Natural killer cell (primary cell): ENCODE measurements around the gene MKX. TPM values are rescaled to one million over a fixed set of nuclear protein-coding genes. Genes with fewer than 3 reads are reported as not detected.

Experiments used
- ATAC-seq, 3 donors: fragments of 150-1000 bp in 2 of 3; fragments of 200-7000 bp in 1 of 3; cut with Tn5 transposase; 1 replicate in 1 of 3; 2 replicates in 2 of 3; pipeline ENCODE4 v1.10.0; 2021; ENCODE audit warnings: mild to moderate bottlenecking in 2 of 3, moderate library complexity in 2 of 3
- DNase-seq, 2 donors: peaks; one replicate each; pipeline versions ENCODE4 v3.0.0 to v3.0.0-alpha.2; 2013 to 2021; ENCODE audit warnings: mixed read lengths in 1 of 2
- H3K27ac ChIP-seq: one replicate; pipeline ENCODE4 v1.5.1; 2013; ENCODE audit warnings: mild to moderate bottlenecking, low read length
- H3K27me3 ChIP-seq: one replicate; pipeline ENCODE4 v1.6.1; 2013; ENCODE audit warnings: low read length; ENCODE audit not compliant: control insufficient read depth, insufficient read depth
- H3K36me3 ChIP-seq: one replicate; pipeline ENCODE4 v1.6.1; 2013; ENCODE audit warnings: low read length; ENCODE audit not compliant: control insufficient read depth, insufficient read depth
- H3K4me1 ChIP-seq: one replicate; pipeline ENCODE4 v1.6.1; 2013; ENCODE audit warnings: low read length; ENCODE audit not compliant: control insufficient read depth, insufficient read depth
- H3K4me3 ChIP-seq: one replicate; pipeline ENCODE4 v1.5.1; 2013; ENCODE audit warnings: low read length
- H3K9me3 ChIP-seq: one replicate; pipeline ENCODE4 v1.6.1; 2013; ENCODE audit warnings: low read length; ENCODE audit not compliant: control insufficient read depth, insufficient read depth
- H3K27ac Mint-ChIP-seq, 2 donors: one replicate each; pipeline ENCODE4 v1.8.0; 2022; ENCODE audit warnings: mild to moderate bottlenecking in 2 of 2, mixed read lengths in 2 of 2, moderate library complexity in 1 of 2
- H3K27me3 Mint-ChIP-seq, 2 donors: one replicate each; pipeline ENCODE4 v1.8.0; 2022; ENCODE audit warnings: low read depth in 2 of 2, mixed read lengths in 2 of 2
- H3K36me3 Mint-ChIP-seq: one replicate; pipeline ENCODE4 v1.8.0; 2022; ENCODE audit warnings: mixed read lengths
- H3K4me1 Mint-ChIP-seq, 2 donors: one replicate each; pipeline ENCODE4 v1.8.0; 2022; ENCODE audit warnings: mixed read lengths in 2 of 2
- H3K4me3 Mint-ChIP-seq: one replicate; pipeline ENCODE4 v1.8.0; 2022; ENCODE audit warnings: mild to moderate bottlenecking, moderate library complexity, mixed read lengths
- H3K9me3 Mint-ChIP-seq, 2 donors: one replicate each; pipeline ENCODE4 v1.8.0; 2022; ENCODE audit warnings: mixed read lengths in 2 of 2
- WGBS: methylation state at CpG from one replicate; pipeline ENCODE4 v1.1.7; 2013; ENCODE audit warnings: missing lambda C conversion rate; ENCODE audit not compliant: insufficient coverage; 5-methylcytosine and 5-hydroxymethylcytosine counted together
- intact Hi-C: fragments of 100-400 bp; cut with micrococcal nuclease; formaldehyde crosslinking; loops from one replicate; pipeline ENCODE4 v1.14.2; 2022
- total RNA-seq, 4 donors: library from RNA; stranded (reverse); fragments of 120-200 nt in 1 of 4; gene quantifications; one replicate each; pipeline versions ENCODE4 v1.2.3 to v1.2.4, GENCODE V29; 2013 to 2022
- TF ChIP-seq, protein P1 (sequence below): fragments of 200-600 bp; IDR thresholded peaks from one replicate; pipeline ENCODE4 v1.8.0; 2022; ENCODE audit warnings: antibody characterized with exemption

The MKX gene
- total RNA-seq, 3 donors from 2014 or later (not counting 1 experiment from before 2014, with no cell fraction given), result not detected

DNA sequence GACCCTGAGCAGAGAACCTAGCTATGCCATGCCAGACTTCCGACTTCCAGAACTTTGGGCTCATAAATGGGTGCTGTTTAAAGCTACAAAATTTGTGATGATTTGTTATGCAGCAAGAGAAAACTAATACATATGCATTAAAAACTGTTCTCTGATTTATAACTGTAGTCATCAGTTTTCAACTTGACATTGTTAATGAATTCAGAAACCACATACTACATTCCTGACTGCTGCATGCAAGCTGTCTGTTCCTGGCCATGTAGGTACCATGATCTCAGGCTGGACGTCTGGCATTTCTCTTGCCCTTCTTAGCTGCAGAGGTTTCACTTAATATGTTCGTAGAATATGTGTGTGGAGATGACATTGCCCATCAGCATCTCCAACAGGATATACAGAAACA, 28.4 kb downstream of the MKX start:
- H3K4me3 Mint-ChIP-seq, result no peak overlapping the region
- peaks cover 34 to 40% of the 10 kb centered on the region in 2 donors for H3K27me3 Mint-ChIP-seq
- no peaks in the 10 kb centered on the region for H3K4me1 Mint-ChIP-seq
- no peak for DNase-seq
- ATAC-seq, result no peak
- no peaks in the 10 kb centered on the region for H3K36me3 Mint-ChIP-seq
- 56% methylated on average over 1 of the region's 3 CpGs for WGBS
- no peak overlapping the region for H3K27ac Mint-ChIP-seq
- no peak overlapping the region for H3K4me3 ChIP-seq
- H3K9me3 ChIP-seq, result no peaks in the 10 kb centered on the region
- H3K9me3 Mint-ChIP-seq, result no peaks in the 10 kb centered on the region
- no peaks in the 10 kb centered on the region for H3K4me1 ChIP-seq
- TF ChIP-seq, protein P1, sequence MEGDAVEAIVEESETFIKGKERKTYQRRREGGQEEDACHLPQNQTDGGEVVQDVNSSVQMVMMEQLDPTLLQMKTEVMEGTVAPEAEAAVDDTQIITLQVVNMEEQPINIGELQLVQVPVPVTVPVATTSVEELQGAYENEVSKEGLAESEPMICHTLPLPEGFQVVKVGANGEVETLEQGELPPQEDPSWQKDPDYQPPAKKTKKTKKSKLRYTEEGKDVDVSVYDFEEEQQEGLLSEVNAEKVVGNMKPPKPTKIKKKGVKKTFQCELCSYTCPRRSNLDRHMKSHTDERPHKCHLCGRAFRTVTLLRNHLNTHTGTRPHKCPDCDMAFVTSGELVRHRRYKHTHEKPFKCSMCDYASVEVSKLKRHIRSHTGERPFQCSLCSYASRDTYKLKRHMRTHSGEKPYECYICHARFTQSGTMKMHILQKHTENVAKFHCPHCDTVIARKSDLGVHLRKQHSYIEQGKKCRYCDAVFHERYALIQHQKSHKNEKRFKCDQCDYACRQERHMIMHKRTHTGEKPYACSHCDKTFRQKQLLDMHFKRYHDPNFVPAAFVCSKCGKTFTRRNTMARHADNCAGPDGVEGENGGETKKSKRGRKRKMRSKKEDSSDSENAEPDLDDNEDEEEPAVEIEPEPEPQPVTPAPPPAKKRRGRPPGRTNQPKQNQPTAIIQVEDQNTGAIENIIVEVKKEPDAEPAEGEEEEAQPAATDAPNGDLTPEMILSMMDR, result no peak
- H3K27me3 ChIP-seq, result peaks cover 5% of the 10 kb centered on the region
- H3K36me3 ChIP-seq, result no peaks in the 10 kb centered on the region
- H3K27ac ChIP-seq, result no peak overlapping the region
- intact Hi-C loops, result no loop called here

DNA sequence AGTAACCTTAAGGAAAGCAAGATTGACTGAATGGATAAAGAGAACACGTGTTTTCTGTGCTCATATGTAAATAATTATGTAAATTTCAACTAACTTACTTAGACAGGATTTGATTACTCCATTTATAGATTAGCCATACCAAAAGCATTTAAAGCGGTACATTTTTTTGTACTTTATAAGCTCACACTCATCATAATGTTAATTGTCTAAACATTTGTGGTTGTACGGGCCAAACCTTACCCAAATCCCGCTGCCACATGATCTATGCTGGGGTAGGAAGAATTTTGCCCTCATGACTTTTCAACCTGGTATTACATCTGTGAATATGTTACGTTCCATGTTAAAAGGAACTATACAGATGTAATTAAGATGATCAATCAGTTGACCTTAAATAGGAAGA, 29.1 kb downstream of the MKX start:
- no peaks in the 10 kb centered on the region for H3K4me1 Mint-ChIP-seq
- Histone ChIP-seq H3K4me3 (no peak overlapping the region), H3K27me3 (peaks cover 2% of the 10 kb centered on the region), H3K27ac (no peak overlapping the region), H3K36me3 (no peaks in the 10 kb centered on the region), H3K9me3 (no peaks in the 10 kb centered on the region), H3K4me1 (no peaks in the 10 kb centered on the region)
- no peaks in the 10 kb centered on the region for H3K9me3 Mint-ChIP-seq
- no peak overlapping the region for H3K4me3 Mint-ChIP-seq
- DNase-seq, result no peak
- H3K36me3 Mint-ChIP-seq, result no peaks in the 10 kb centered on the region
- no peak for ATAC-seq
- H3K27ac Mint-ChIP-seq, result no peak overlapping the region
- TF ChIP-seq, protein P1, result no peak
- no CpG with 5 or more reads among the region's 5 CpGs for WGBS
- intact Hi-C loops, result no loop called here
- peaks cover 34 to 43% of the 10 kb centered on the region in 2 donors for H3K27me3 Mint-ChIP-seq

DNA sequence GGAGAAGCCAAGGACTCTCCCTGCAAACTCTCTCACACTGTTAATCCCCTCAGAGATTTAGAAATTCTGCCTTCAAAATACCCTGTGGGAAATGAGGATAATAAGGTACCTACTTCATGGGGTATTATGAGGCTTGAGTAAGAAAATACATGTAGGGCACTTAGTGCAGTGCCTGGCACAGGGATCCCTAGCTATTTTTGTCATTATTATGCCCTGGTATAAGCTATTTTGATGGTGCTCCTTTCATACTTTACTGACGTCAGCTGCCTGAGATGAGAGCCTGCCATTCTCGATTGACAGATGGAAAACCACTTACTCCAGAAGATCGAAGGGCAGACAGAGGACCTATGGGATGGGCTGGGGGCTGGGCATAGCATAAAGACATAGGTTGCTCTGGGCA, 30.1 kb downstream of the MKX start:
- Histone ChIP-seq H3K9me3 (no peaks in the 10 kb centered on the region), H3K36me3 (no peaks in the 10 kb centered on the region), H3K27me3 (peaks cover 2% of the 10 kb centered on the region), H3K4me1 (no peaks in the 10 kb centered on the region), H3K27ac (no peak overlapping the region), H3K4me3 (no peak overlapping the region)
- TF ChIP-seq, protein P1, result no peak
- Mint-ChIP-seq H3K9me3 (no peaks in the 10 kb centered on the region), H3K4me3 (no peak overlapping the region), H3K36me3 (no peaks in the 10 kb centered on the region), H3K27me3 (peaks cover 30 to 39% of the 10 kb centered on the region in 2 donors), H3K27ac (no peak overlapping the region), H3K4me1 (no peaks in the 10 kb centered on the region)
- ATAC-seq (no peak), DNase-seq (no peak)
- intact Hi-C loops, result no loop called here
- WGBS, result 83% methylated on average over 3 of the region's 3 CpGs

DNA sequence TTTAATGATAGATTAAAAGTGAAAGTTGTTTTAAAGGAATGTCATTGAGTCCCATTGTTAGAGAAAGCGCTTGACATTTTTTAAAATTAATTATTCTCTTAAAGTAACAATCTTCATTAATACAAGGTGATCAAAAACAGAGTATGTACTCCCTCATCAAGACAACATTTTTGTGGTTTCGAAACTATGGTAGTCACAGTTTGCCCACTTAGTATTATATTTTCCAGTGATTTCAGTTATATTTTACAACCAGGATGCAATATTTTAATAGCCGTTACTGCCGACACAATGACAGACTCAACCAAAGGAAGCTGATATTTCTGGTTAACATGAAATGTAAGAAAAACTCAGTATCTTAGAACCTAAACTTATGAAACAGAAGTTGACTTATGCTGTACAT, 31.3 kb downstream of the MKX start:
- Mint-ChIP-seq H3K36me3 (no peaks in the 10 kb centered on the region), H3K4me3 (no peak overlapping the region), H3K27ac (no peak overlapping the region), H3K9me3 (no peaks in the 10 kb centered on the region), H3K4me1 (no peaks in the 10 kb centered on the region), H3K27me3 (peaks cover 24 to 34% of the 10 kb centered on the region in 2 donors)
- no peaks in the 10 kb centered on the region for H3K4me1 ChIP-seq
- no peak overlapping the region for H3K4me3 ChIP-seq
- ATAC-seq (no peak), DNase-seq (no peak)
- H3K36me3 ChIP-seq, result no peaks in the 10 kb centered on the region
- H3K9me3 ChIP-seq, result no peaks in the 10 kb centered on the region
- H3K27ac ChIP-seq, result no peak overlapping the region
- intact Hi-C loops, result no loop called here
- 80% methylated on average over 1 of the region's 4 CpGs for WGBS
- TF ChIP-seq, protein P1, result no peak
- H3K27me3 ChIP-seq, result peaks cover 2% of the 10 kb centered on the region
